A549 (cell line): ENCODE measurements around the gene SV2C. TPM values are rescaled to one million over a fixed set of nuclear protein-coding genes. Genes with fewer than 3 reads are reported as not detected.

Experiments
- ATAC-seq, 2 experiments: fragments of 200-7000 bp in 1 of 2; fragments of >200 bp in 1 of 2; cut with Nextera tagmentation in 1 of 2; cut with Tn5 transposase in 1 of 2; 3 replicates each; pipeline versions ENCODE4 v1.8.0 to v1.9.1; 2018 to 2020; ENCODE audit warnings: mild to moderate bottlenecking in 1 of 2, moderate library complexity in 1 of 2
- CTCF ChIA-PET: fragments of 300-600 bp; sonication (Branson Sonifier 250); formaldehyde crosslinking; extraction: SDS; loops from one replicate; lab custom pipeline; 2021; ENCODE audit warnings: antibody characterized with exemption, inconsistent platforms; lab: Yijun Ruan, JAX
- POLR2A ChIA-PET: fragments of 350-600 bp; formaldehyde crosslinking; extraction: SDS; loops from one replicate; lab custom pipeline; 2021; ENCODE audit warnings: antibody characterized with exemption, inconsistent platforms; lab: Yijun Ruan, JAX
- DNase-seq, 2 experiments: peaks; one replicate each; pipeline versions ENCODE4 v3.0.0 to v3.0.0-alpha.2; 2011 to 2016; ENCODE audit warnings: low read depth in 1 of 2, low spot score in 1 of 2
- FAIRE-seq: peaks from 2 replicates; lab custom pipeline; 2011; peaks lifted over from hg19 to GRCh38; lab: Jason Lieb, UNC
- H3K27ac ChIP-seq, 2 experiments: fragments of >200 bp; sonication (Bioruptor Twin); formaldehyde crosslinking; 3 replicates each; pipeline ENCODE4 v1.5.1; 2016 to 2017
- H3K4me1 ChIP-seq: fragments of >200 bp; sonication (Bioruptor Twin); formaldehyde crosslinking; 3 replicates; pipeline ENCODE4 v1.6.1; 2016
- H3K4me2 ChIP-seq: fragments of >200 bp; sonication (Bioruptor Twin); formaldehyde crosslinking; 3 replicates; pipeline ENCODE4 v1.6.1; 2016
- H3K4me3 ChIP-seq: fragments of >200 bp; sonication (Bioruptor Twin); formaldehyde crosslinking; 3 replicates; pipeline ENCODE4 v1.5.1; 2016
- H3K9me3 ChIP-seq: fragments of >200 bp; sonication (Bioruptor Twin); formaldehyde crosslinking; 3 replicates; pipeline ENCODE4 v1.6.1; 2016
- CBX8 ChIP-seq: fragments of 200-600 bp; sonication (generic); IDR thresholded peaks from 2 replicates; pipeline ENCODE4 v1.6.1; 2016
- CEBPB ChIP-seq, 2 experiments: fragments of >200 bp in 1 of 2; sonication (Bioruptor Twin) in 1 of 2; formaldehyde crosslinking in 1 of 2; IDR thresholded peaks; 2 replicates each; pipeline ENCODE4 v1.6.1; 2012 to 2016
- CHD4 ChIP-seq: fragments of 200-600 bp; sonication (generic); IDR thresholded peaks from 2 replicates; pipeline ENCODE4 v1.6.1; 2016; ENCODE audit warnings: antibody characterized with exemption, mild to moderate bottlenecking, borderline replicate concordance
- EP300 ChIP-seq, 2 experiments: fragments of >200 bp; sonication (Bioruptor Twin); formaldehyde crosslinking; IDR thresholded peaks; 2 replicates in 1 of 2; 3 replicates in 1 of 2; pipeline ENCODE4 v1.6.1; 2016 to 2017
- ESRRA ChIP-seq: fragments of 150-350 bp; IDR thresholded peaks from 2 replicates; pipeline ENCODE4 v1.6.1; 2014; ENCODE audit warnings: mild to moderate bottlenecking, low read length, borderline replicate concordance
- FOSB ChIP-seq: fragments of 250-450 bp; sonication (Bioruptor Pico); IDR thresholded peaks from 2 replicates; pipeline ENCODE4 v1.5.0; 2020; ENCODE audit warnings: mild to moderate bottlenecking, moderate library complexity
- HOXA7 ChIP-seq: fragments of 250-450 bp; sonication (Bioruptor Pico); IDR thresholded peaks from 2 replicates; pipeline ENCODE4 v1.5.0; 2020; ENCODE audit warnings: mild to moderate bottlenecking, moderate library complexity
- NR3C1 ChIP-seq: fragments of >200 bp; sonication (Bioruptor Twin); formaldehyde crosslinking; IDR thresholded peaks from 3 replicates; pipeline ENCODE4 v1.6.1; 2017
- POLR2A ChIP-seq: IDR thresholded peaks from 2 replicates; pipeline ENCODE4 v1.6.1; 2012; ENCODE audit warnings: mild to moderate bottlenecking, low read length
- SMC3 ChIP-seq: fragments of >200 bp; sonication (Bioruptor Twin); formaldehyde crosslinking; IDR thresholded peaks from 3 replicates; pipeline ENCODE4 v1.6.1; 2018; ENCODE audit warnings: inconsistent platforms
- SREBF2 ChIP-seq: fragments of 450-650 bp; IDR thresholded peaks from 2 replicates; pipeline ENCODE4 v1.6.1; 2014; ENCODE audit warnings: mild to moderate bottlenecking, moderate library complexity
- TFCP2L1 ChIP-seq: fragments of 250-450 bp; sonication (Bioruptor Pico); IDR thresholded peaks from 2 replicates; pipeline ENCODE4 v1.5.0; 2021; ENCODE audit warnings: mild to moderate bottlenecking
- ZC3H11A ChIP-seq: fragments of 450-650 bp; IDR thresholded peaks from 2 replicates; pipeline ENCODE4 v1.6.1; 2014; ENCODE audit warnings: antibody characterized with exemption, mild to moderate bottlenecking
- WGBS: methylation state at CpG from one replicate; pipeline ENCODE4 v1.1.6; 2017; ENCODE audit errors: missing lambda C conversion rate; 5-methylcytosine and 5-hydroxymethylcytosine counted together
- polyA plus RNA-seq, 4 experiments: library from polyadenylated mRNA; depleted of rRNA in 3 of 4; stranded (reverse); fragments of >200 nt; fragmentation: RNase III in 1 of 4; extraction: RNeasy Plus Mini Kit Qiagen cat#74134 plus additional on column Dnase treatment in 1 of 4; gene quantifications; 2 replicates in 3 of 4; 3 replicates in 1 of 4; pipeline ENCODE4 v1.2.3, GENCODE V29; 2011 to 2017
- TF ChIP-seq, protein P1 (sequence below): fragments of 150-350 bp; IDR thresholded peaks from 2 replicates; pipeline ENCODE4 v1.6.1; 2014; ENCODE audit warnings: low read depth, mild to moderate bottlenecking, low read length
- TF ChIP-seq, protein P2 (sequence below): fragments of 450-650 bp; IDR thresholded peaks from 2 replicates; pipeline ENCODE4 v1.6.1; 2014; ENCODE audit warnings: antibody characterized with exemption
- TF ChIP-seq, protein P3 (sequence below): fragments of 250-450 bp; sonication (Bioruptor Pico); IDR thresholded peaks from 2 replicates; pipeline ENCODE4 v1.5.0; 2021; ENCODE audit warnings: mild to moderate bottlenecking, moderate library complexity, borderline replicate concordance
- TF ChIP-seq, protein P4 (sequence below): IDR thresholded peaks from 2 replicates; pipeline ENCODE4 v1.6.1; 2012
- TF ChIP-seq, protein P5 (sequence below): fragments of >200 bp; sonication (Bioruptor Twin); formaldehyde crosslinking; IDR thresholded peaks from 3 replicates; pipeline ENCODE4 v1.6.1; 2016

Gene SV2C
- polyA plus RNA-seq, 2 of the 4 experiments (the other 2 are of a cell fraction), result not detected

GRCh38 chr5:76178913-76179312 is 95.7 kb downstream of the SV2C start:
- ChIA-PET POLR2A (no interaction called here), CTCF (no interaction called here)
- H3K4me1 ChIP-seq, result 0 out of 3 replicates have a peak, but pooled peaks cover 4% of the 10 kb centered on the region
- no peak overlapping the region for H3K27ac ChIP-seq
- H3K4me2 ChIP-seq, result no peak overlapping the region
- FAIRE-seq (no peak), DNase-seq (no peak), ATAC-seq (no peak)
- no peak overlapping the region for H3K4me3 ChIP-seq
- TF ChIP-seq CEBPB (IDR thresholded peaks at IDR 0.05), result no peak
- TF ChIP-seq CHD4, result no peak
- no peak for TF ChIP-seq TFCP2L1 (CRISPR knock-in tag)
- TF ChIP-seq SREBF2, result no peak
- TF ChIP-seq, protein P1, sequence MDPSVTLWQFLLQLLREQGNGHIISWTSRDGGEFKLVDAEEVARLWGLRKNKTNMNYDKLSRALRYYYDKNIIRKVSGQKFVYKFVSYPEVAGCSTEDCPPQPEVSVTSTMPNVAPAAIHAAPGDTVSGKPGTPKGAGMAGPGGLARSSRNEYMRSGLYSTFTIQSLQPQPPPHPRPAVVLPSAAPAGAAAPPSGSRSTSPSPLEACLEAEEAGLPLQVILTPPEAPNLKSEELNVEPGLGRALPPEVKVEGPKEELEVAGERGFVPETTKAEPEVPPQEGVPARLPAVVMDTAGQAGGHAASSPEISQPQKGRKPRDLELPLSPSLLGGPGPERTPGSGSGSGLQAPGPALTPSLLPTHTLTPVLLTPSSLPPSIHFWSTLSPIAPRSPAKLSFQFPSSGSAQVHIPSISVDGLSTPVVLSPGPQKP, result no peak
- TF ChIP-seq, protein P2, sequence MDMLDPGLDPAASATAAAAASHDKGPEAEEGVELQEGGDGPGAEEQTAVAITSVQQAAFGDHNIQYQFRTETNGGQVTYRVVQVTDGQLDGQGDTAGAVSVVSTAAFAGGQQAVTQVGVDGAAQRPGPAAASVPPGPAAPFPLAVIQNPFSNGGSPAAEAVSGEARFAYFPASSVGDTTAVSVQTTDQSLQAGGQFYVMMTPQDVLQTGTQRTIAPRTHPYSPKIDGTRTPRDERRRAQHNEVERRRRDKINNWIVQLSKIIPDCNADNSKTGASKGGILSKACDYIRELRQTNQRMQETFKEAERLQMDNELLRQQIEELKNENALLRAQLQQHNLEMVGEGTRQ, result no peak
- TF ChIP-seq FOSB, result no peak
- TF ChIP-seq EP300 (IDR thresholded peaks at IDR 0.05), result no peak
- TF ChIP-seq NR3C1, result no peak
- TF ChIP-seq SMC3, result no peak
- TF ChIP-seq CBX8, result no peak
- TF ChIP-seq, protein P3, sequence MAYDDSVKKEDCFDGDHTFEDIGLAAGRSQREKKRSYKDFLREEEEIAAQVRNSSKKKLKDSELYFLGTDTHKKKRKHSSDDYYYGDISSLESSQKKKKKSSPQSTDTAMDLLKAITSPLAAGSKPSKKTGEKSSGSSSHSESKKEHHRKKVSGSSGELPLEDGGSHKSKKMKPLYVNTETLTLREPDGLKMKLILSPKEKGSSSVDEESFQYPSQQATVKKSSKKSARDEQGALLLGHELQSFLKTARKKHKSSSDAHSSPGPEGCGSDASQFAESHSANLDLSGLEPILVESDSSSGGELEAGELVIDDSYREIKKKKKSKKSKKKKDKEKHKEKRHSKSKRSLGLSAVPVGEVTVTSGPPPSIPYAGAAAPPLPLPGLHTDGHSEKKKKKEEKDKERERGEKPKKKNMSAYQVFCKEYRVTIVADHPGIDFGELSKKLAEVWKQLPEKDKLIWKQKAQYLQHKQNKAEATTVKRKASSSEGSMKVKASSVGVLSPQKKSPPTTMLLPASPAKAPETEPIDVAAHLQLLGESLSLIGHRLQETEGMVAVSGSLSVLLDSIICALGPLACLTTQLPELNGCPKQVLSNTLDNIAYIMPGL (CRISPR knock-in tag), result no peak
- no peaks in the 10 kb centered on the region for H3K9me3 ChIP-seq
- 9% methylated on average over 5 of the region's 5 CpGs for WGBS

DNA sequence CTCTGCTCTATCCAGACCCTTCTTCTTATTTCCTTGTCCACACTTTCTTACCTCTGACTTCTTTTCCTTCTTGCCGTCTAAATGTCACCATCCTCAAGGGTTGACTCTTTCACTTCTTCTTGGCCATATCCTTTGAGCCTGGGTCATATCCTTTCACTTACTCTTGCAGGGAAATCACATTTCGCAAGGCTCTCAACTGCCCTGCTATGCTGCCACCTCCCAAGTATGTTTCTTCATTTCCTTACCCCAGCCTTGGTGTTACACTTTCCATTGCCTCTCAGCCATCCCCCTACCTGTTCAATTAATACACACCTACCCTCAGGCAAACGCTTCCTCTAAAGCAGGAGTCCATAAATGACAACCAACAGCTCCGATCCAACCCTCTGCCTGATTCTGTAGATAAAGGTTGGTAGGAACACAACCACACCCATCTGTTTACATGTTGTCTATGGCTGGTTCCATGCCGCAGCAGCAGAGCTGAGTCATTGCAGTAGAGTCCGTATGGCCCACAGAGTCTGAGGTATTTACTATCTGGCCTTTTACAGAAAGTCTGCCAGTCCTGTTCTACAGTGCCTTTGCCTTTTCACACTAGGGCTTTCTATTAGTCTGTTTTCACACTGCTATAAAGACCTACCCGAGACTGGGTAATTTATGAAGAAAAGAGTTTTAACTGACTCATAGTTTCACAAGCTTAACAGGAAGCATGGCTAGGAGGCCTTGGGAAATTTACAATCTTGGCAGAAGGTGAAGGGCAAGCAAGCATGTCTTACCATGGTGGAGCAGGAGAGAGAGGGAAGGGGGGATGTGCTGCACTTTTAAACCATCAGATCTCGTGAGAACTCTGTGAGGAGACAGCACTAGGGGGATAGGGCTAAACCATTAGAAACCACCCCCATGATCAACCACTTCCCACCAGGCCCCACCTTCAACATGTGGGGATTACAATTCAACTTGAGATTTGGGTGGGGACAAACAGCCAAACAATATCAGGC is 97.9 kb downstream of the SV2C start:
- Histone ChIP-seq H3K9me3 (no peaks in the 10 kb centered on the region), H3K4me1 (0 out of 3 replicates have a peak, but pooled peaks cover 4% of the 10 kb centered on the region), H3K27ac (no peak overlapping the region), H3K4me3 (no peak overlapping the region), H3K4me2 (no peak overlapping the region)
- no peak for TF ChIP-seq ESRRA
- TF ChIP-seq, protein P4, sequence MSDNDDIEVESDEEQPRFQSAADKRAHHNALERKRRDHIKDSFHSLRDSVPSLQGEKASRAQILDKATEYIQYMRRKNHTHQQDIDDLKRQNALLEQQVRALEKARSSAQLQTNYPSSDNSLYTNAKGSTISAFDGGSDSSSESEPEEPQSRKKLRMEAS, result no peak
- 48% methylated on average over 8 of the region's 8 CpGs for WGBS
- DNase-seq, result peak in 1 of 2 experiments; percentile 29
- CTCF ChIA-PET, result no interaction called here
- peak in 1 of 2 experiments; percentile 21; a peak in 2 of 6 replicates for ATAC-seq
- FAIRE-seq, result no peak
- POLR2A ChIA-PET, result no interaction called here

DNA sequence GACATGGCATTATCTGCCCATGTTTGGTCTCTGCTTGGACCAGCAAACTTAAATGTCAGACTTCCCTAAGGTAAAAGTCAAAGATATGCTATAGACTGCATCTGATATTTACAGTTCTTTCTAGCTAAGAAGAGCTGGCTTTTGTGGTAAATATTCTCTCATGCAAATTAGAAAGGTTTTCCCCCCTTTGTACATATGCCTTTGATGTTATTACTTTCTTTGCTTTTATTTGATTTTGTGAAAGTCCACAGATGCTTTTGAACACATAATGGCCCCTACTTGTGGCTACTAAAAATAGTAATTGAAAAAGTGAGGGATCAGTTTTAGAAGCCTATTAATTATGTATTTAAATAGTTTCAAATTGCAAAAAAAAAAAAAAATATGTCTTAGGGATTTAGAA is 104.2 kb downstream of the SV2C start:
- no peak for DNase-seq
- H3K27ac ChIP-seq, result no peak overlapping the region
- H3K9me3 ChIP-seq, result no peaks in the 10 kb centered on the region
- ChIA-PET POLR2A (no interaction called here), CTCF (interaction anchor here (4.0 kb wide), 1 partner anchor 12 kb away, joined by 20 read pairs; no protein-coding TSS in a partner anchor)
- no peak overlapping the region for H3K4me2 ChIP-seq
- TF ChIP-seq HOXA7 (CRISPR knock-in tag) (no peak), NR3C1 (no peak), ESRRA (no peak), ZC3H11A (no peak), POLR2A (no peak), CEBPB (IDR thresholded peaks at IDR 0.05) (no peak)
- TF ChIP-seq, protein P5, sequence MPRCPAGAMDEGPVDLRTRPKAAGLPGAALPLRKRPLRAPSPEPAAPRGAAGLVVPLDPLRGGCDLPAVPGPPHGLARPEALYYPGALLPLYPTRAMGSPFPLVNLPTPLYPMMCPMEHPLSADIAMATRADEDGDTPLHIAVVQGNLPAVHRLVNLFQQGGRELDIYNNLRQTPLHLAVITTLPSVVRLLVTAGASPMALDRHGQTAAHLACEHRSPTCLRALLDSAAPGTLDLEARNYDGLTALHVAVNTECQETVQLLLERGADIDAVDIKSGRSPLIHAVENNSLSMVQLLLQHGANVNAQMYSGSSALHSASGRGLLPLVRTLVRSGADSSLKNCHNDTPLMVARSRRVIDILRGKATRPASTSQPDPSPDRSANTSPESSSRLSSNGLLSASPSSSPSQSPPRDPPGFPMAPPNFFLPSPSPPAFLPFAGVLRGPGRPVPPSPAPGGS, result no peak
- ATAC-seq, result no peak
- no peaks in the 10 kb centered on the region for H3K4me1 ChIP-seq
- no peak for FAIRE-seq
- H3K4me3 ChIP-seq, result no peak overlapping the region
